ENCODE results near the gene GPR32.
"Not testable (repeated sequence)": the region's sequence is repeated elsewhere in the genome, so short reads cannot be mapped to it uniquely, and the experiment has no call there.

GPR32 gene

DNA sequence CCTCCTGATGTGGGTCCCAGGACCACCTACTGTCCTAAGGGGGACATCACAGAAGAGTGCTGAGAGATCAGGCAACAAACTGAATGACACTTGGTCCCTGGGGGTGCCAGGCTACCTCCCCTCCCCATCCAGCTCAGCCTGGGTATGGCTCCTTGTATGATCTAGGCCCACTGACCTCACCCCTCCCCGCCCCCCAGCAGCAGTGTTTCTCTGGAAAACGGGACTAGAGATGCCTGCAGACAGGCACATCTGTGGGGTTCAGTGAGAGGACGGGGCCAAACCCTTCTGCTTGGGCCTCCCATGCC lies 29.2 kb downstream of the GPR32 start:
- no peak for DNase-seq (ENCODE audit: low read depth in 2 of 2, low spot score in 1 of 2)

DNA sequence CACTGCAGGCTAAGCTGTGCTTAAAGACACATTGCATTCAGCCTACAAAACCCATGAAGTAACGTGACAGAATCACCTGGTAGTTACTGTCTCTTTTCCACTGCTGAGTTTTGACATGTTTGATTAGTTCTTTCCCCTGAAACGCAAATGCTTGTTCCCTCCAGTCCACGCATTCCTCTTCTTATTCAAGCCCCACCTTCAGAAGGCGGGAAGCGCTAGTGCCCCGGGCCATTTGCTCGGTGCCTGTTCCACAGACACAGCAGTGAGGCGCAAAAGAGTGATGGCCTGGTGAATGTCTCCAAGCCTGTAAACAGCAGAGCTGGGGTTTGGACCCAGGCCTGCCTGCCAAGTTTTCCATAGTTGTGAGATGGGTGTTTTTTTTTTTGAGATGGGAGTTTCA lies 30.8 kb downstream of the GPR32 start:
- DNase-seq (ENCODE audit: low read depth in 2 of 2, low spot score in 1 of 2) = no peak

DNA sequence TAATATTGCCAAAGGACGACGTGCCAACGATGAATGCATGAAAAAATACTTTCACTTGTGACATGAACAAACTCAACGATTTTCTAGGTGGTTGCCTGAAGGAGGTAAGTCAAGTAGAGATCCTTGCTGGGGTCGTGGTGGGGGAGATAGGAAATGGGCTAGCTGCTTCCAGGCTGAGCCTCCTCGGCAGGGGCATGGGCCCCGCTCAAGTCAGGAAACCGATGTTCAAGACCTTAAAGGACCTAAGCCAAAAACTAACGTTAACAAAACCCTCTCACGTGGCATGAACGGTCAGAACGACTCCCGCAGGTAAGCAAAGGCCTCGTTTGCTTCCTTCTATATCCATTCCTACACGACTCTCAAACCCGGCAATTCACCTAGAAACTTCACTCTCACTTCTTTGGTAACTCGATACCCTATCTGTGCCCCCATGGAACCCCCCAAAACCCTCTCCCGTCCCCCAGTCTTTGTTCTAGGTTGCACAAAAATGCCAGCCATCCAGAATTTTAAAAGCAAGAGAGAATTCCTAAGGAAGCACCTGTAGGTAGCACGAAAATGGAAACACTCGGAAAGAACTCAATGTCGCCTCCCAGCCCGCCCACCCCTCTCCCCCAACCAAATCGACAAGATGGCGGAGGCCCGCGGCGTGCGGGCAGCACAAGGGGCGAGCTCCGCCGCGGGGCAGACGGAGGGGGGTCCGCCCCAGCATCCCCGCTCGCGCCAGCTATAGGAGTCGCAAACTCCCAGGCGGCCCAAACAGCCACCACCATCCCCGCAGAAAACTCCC lies 33.6 kb downstream of the GPR32 start:
- DNase-seq (ENCODE audit: low read depth in 2 of 2, low spot score in 1 of 2) = no peak

DNA sequence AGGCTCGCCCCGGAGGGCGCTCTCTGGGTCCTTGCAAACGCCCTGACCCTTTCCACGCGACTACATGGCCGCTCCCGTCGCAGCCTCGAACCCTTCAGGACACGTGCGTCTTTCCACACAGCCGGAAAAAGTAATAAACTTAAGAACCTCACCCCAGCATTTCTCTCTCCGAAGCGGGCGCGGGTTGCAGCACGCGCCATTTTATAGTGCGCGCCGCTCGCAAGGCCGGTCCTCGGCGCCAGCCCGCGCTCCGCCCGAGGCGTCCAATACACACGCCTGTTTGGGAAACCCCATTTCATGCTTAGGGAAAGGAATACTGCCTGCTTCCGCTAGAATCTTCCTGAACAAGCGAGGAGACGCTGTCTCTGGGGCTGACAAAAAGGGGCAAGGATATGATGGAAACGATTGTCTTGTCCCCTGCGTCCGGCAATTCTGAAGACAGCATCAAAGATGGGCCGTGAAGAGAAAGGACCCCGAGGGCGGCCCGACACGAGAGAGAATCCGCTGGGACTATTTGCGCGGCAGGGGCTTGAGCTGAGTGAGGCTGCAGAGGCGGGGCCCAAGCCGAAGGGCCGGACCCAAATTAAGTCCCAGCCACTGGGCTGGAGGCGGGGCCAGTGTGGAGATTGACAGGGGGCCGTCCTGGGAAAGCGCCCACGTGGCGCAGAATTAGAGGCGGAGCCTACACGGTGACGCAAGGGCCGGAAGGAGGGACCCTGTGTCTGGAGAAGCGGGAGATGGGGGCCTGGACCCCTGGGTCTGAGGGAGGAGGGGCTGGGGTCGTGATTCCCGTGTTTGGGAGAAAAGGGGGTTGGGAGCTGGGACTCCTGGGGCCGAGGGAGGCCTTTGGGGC lies 34.4 kb downstream of the GPR32 start:
- DNase-seq (ENCODE audit: low read depth in 2 of 2, low spot score in 1 of 2) = peak; percentile 96 to 98

DNA sequence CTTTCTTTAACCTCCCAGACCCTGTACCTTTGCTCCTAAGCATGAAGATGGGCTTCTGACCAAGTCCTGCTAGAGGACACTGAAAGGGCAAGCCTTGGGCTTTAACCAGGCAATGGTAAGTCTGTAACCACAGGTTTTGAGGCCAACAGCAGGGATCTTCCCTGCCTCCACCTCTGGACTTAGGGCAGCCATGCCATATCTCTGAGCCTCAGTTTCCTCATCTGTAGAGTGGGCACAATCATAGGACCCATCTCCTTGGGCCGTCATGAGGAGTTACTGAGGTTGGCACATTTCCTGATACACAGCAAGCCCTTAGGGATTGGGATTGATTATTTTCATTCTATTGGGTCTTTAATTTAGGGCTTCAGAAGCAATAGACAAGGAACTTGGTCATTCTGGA lies 38.6 kb downstream of the GPR32 start:
- no peak for DNase-seq (ENCODE audit: low read depth in 2 of 2, low spot score in 1 of 2)

DNA sequence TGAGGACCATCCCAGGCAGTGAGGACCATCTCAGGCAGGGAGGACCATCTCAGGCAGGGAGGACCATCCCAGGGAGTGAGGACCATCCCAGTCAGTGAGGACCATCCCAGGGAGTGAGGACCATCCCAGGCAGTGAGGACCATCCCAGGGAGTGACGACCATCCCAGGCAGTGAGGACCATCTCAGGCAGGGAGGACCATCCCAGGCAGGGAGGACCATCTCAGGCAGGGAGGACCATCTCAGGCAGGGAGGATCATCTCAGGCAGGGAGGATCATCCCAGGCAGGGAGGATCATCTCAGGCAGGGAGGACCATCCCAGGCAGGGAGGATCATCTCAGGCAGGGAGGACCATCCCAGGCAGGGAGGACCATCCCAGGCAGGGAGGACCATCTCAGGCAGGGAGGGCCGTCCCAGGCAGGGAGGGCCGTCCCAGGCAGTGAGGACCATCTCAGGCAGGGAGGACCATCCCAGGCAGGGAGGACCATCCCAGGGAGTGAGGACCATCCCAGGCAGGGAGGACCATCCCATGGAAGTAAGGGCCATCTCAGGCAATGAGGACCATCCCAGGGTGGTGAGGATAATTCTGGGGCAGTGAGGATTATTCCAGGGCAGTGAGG lies 41.5 kb downstream of the GPR32 start:
- DNase-seq (ENCODE audit: low read depth in 2 of 2, low spot score in 1 of 2) = not testable (repeated sequence)

DNA sequence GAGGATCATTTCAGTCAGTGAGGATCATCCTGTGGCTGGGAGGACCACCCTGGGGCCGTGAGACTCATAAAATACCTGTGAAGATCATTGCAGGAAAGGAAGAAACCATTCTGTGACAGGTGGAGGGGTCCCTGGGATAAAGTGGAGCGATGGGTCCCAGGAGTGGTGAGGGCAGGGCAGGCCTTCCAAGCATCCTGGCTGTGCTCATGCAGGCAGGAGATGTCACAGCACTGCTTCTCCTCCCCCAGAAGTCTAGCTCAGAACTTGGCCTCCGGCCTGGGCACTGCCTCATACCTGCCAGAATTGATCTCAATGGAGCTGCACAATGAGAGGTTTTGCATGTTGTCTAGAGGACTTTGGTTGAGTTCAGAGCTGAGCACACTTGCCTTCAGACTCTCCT lies 42.2 kb downstream of the GPR32 start:
- DNase-seq (ENCODE audit: low read depth in 2 of 2, low spot score in 1 of 2) = no peak

DNA sequence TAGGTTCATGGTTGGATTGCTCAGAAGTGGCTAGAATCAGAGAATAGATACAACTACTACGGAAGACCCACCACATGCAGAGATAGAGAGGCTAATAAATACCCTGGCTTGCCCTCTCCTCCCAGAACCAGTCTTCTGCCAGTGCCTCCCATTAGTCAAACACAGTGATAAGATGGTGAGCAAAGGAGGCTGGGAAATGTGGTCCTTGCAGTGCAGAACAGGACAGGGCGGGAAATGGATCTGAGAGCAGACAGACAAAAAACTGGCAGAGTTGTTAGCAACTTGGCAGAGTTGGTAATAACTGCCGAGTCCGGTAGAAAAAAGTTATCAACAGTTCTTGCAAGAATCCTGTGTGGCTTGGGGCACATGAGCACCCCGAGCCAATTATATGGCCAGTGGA lies 44.6 kb downstream of the GPR32 start:
- DNase-seq (ENCODE audit: low read depth in 2 of 2, low spot score in 1 of 2) = no peak

DNA sequence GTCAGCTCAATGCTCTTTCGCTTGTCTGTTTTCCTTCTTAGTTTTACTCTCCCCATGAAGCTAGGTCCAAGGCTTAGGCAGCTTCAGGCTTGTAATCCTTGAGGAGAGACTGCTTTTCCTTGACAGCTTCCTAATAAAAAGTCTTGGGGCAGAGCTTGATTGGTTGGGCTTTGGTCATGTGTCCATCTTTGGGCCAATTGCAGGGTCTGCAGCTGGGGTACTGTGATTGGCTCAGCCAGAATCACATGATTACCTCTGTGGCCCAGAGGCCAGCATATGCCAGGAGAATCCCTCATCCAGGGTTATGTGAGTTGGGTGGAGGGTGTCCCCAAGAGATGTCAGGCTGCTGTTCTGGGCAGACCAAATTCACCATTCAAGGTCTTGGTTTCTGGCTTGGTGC lies 45.2 kb downstream of the GPR32 start:
- no peak for DNase-seq (ENCODE audit: low read depth in 2 of 2, low spot score in 1 of 2)

DNA sequence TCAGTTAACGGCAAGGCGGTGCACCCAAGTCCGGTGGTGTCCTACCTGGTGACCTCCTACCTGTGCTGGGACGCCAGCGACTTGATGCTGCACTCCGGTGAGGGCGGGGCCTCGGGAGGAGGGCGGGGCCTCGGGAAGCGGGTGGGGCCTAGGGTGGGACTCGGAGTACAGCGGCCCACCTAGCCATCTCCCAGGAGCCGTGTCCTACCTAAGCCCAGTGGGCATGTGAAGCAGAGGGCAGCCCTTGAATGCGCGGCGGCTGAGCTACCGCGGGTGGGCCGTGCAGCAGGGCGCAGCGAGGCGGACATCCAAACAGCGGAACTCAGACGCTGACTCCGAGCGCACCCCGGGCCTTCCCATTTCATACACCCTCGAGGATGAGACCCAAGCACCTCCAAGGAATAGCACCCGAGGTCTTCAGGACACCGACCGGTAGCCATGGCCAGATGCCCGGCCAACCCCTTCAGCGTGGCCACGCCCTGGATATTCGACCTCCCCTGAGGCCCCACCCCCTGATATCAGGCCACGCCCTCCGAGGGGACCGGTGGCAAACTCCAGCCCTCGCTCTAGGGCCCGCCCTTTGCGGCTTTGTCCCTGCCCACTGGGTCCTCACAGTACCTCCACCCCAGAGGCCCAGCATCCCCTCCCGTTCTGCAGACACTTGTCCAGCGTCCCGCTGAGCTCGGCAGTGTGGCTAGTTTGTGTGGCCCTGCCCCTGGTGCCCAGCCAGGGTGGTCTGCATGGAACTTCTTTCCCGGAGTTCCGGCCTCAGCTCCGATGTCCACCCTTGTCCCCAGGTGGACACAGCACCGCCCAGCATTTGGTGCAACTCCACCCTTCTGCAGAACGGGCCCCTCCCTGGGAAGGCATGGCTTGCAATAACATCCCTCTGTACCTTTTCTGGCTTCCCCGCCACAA lies 47.9 kb downstream of the GPR32 start:
- DNase-seq (ENCODE audit: low read depth in 2 of 2, low spot score in 1 of 2) = no peak

DNA sequence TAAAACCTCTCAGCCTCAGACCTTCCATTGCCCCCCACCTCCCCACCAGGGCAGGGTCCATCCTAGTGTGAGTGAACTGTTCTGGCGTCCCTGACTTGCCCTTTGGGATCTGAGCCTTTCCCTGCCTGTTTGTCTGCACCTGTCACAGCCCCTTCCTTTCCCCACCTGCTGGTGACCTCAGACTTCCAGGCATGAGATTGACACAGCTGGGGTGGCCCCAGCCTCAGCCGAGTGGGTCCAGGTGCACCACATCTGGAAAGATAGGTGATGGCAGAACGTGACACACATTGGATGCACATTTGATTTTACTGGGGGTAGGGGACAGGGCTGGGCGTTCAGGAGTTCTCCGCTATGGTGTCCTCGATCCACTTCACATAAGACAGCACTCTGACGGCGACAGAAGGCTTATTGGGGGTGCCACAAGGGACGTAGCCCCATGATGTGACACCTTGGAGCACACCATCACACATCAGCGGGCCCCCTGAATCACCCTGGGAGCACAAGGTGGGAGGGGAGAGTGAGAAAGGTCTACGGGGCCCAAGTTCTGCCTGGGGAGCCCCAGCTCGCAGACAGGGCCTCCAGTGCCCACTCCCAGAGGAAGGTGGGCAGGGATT lies 48.7 kb downstream of the GPR32 start:
- DNase-seq (ENCODE audit: low read depth in 2 of 2, low spot score in 1 of 2) = no peak

DNA sequence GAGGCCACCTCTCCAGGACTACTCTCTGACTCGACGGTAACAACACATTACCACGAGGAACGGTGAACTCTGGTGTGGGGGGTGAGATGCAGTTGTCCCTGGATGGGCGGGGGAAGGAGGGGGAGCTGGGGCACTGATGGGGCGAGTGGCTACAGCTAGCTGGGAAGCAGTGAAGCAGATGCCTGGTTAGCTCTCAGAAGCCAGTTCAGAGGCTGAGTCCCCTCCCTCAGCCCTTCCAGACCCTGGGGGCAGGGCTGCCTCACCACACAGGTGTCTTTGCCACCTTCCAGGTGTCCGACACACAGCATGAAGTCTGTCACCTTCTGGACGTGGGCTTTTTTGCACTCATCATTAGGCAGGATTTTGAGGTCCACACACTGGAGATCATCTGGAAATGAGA lies 49.4 kb downstream of the GPR32 start:
- no peak for DNase-seq (ENCODE audit: low read depth in 2 of 2, low spot score in 1 of 2)

DNA sequence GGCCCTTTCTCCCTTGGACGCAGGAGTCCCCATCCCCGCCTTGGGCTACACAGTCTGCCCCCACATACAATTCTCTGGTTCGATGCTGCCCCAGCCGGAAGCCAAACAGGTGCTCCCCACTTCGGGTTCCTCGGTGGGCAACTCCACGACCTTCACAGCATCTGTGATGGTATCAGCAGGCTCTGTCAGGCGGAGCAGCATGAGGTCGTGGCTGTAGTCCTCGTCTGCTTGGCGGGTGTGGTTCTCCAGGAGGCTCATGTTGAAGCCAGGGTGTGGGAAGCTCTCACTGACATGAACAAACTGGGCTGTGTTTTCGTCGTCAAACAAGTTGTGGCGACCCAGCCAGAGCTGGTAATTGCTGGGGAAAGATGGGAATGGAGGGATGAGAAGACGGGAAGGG lies 49.8 kb downstream of the GPR32 start:
- DNase-seq (ENCODE audit: low read depth in 2 of 2, low spot score in 1 of 2) = no peak

DNA sequence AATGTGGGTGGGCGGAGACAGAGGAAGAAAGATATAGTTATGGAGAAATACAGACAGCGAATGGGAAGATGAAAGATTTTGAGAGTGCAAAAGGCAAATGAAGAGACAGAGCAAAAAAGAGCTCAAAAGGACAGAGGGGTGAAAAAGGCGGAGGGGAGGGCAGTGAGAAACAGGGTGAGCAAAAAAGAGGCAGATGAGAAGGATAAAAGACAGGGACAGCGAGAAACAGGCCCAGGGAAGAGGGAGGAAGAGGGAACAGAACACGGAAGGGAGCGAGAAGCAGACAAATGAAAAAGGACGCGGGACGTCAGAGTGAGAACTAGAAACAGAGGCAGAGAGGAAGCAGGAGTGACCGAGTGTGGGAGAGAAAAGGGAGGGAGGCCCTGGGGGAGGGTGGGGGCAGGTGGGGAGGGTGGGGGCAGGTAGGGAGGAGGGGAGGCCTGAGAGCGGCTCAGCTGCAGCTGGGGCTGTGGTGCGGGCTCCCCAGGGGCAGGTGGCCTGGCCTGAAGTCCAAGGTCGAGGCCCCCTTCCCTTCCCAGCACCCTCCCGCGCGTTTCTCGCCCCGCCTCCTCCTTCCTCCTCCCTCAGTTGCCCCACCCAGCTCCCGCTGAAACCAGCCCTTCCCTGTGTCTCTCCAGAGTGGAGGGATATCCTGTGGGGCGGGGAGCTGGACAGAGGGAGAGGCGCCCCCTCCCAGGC lies 50.4 kb downstream of the GPR32 start:
- DNase-seq (ENCODE audit: low read depth in 2 of 2, low spot score in 1 of 2) = no peak

DNA sequence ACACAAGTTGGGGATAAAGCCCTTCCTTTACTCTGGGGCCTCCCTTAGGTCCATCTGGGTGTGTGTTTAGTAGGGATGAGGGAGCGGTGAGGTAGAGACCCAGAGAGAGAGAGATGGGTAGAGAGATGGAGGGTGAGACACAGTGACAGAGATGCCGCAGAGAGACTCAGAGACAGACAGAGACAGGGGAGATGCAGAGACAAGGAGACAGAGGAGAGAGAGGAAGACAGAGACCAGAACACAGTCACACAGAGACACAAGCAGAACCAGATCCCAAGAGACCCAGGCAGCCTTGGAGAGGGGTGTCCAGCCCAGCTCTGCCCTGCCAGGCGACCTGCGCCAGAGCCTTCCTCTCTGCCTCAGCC lies 51.0 kb downstream of the GPR32 start:
- DNase-seq (ENCODE audit: low read depth in 2 of 2, low spot score in 1 of 2) = no peak
